ENCODE measurements around the gene CDC5L. TPM values are rescaled to one million over a fixed set of nuclear protein-coding genes. Genes with fewer than 3 reads are reported as not detected.

CDC5L gene
- total RNA-seq, 1 donor from 2014 or later: 18.3 TPM

DNA sequence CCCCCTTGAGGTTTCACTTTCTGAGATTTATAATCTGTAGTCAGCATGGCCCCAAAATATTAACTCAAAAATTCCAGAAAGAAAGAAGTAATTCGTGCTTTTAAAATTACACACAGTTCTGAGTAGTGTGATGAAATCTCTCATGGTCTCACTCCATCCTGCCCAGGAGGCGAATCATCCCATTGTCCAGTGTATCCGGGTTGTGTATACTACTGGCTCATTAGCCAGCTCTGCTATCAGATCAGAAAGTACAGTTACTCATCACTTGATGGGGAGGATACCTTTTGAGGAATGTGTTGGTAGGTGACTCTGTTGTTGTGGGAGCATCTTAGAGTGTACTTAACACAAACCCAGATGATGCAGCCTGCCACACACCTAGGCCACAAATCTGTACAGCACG lies 65.2 kb downstream of the CDC5L start:
- peaks cover 28% of the 10 kb centered on the region for H3K36me3 ChIP-seq
- H3K9me3 ChIP-seq: no peaks in the 10 kb centered on the region
- DNase-seq: no peak
- no peaks in the 10 kb centered on the region for H3K27me3 ChIP-seq (ENCODE audit: low read depth)
- no peak for ATAC-seq
- peaks cover 15% of the 10 kb centered on the region for H3K4me1 ChIP-seq
- H3K4me3 ChIP-seq: no peak overlapping the region
- no peak overlapping the region for H3K27ac ChIP-seq
- TF ChIP-seq, protein P1, sequence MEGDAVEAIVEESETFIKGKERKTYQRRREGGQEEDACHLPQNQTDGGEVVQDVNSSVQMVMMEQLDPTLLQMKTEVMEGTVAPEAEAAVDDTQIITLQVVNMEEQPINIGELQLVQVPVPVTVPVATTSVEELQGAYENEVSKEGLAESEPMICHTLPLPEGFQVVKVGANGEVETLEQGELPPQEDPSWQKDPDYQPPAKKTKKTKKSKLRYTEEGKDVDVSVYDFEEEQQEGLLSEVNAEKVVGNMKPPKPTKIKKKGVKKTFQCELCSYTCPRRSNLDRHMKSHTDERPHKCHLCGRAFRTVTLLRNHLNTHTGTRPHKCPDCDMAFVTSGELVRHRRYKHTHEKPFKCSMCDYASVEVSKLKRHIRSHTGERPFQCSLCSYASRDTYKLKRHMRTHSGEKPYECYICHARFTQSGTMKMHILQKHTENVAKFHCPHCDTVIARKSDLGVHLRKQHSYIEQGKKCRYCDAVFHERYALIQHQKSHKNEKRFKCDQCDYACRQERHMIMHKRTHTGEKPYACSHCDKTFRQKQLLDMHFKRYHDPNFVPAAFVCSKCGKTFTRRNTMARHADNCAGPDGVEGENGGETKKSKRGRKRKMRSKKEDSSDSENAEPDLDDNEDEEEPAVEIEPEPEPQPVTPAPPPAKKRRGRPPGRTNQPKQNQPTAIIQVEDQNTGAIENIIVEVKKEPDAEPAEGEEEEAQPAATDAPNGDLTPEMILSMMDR (IDR thresholded peaks at IDR 0.05): no peak
- intact Hi-C loops (cut with DNase I): no loop called here

DNA sequence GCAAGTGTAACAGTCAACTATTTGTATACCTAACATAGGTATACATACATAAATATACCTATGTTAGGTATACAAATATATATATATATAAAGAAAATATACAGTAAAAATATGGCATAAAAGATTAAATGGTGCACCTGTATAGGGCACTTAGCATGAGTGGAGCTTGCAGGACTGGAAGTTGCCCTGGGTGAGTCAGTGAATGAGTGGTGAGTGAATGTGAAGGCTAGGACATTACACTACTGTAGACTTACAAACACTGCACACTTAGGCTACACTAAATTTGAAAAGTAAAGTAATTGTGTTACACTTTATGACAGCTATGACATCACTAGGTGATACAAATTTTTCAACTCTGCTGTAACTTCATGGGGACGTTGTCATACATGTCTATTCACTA lies 65.6 kb downstream of the CDC5L start:
- Histone ChIP-seq H3K9me3 (no peaks in the 10 kb centered on the region), H3K4me1 (peaks cover 15% of the 10 kb centered on the region), H3K27ac (no peak overlapping the region), H3K4me3 (no peak overlapping the region), H3K36me3 (peaks cover 24% of the 10 kb centered on the region), H3K27me3 (ENCODE audit: low read depth) (no peaks in the 10 kb centered on the region)
- ATAC-seq: no peak
- TF ChIP-seq, protein P1 (IDR thresholded peaks at IDR 0.05): no peak
- intact Hi-C loops (cut with DNase I): no loop called here
- no peak for DNase-seq

DNA sequence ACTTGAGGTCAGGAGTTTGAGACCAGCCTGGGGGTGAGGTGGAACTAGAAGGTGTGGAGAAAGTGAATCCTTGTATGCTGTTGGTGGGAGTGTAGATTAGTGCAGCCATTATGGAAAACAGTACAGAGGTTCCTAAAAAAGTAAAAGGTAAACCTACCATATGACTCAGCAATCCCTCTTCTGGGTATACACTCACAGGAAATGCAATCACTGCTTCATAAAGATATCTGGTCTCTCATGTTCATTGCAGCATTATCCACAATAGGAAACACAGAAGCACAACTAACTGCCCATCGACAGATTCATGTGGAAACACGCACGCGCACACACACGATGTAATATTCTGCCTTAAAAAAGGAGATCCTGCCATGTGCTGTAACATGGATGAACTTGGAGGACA lies 66.7 kb downstream of the CDC5L start:
- H3K9me3 ChIP-seq: no peaks in the 10 kb centered on the region
- intact Hi-C loops (cut with DNase I): no loop called here
- H3K4me3 ChIP-seq: no peak overlapping the region
- DNase-seq (no peak), ATAC-seq (no peak)
- H3K36me3 ChIP-seq: peaks cover 13% of the 10 kb centered on the region
- TF ChIP-seq, protein P1 (IDR thresholded peaks at IDR 0.05): no peak
- peaks cover 15% of the 10 kb centered on the region for H3K4me1 ChIP-seq
- H3K27me3 ChIP-seq (ENCODE audit: low read depth): no peaks in the 10 kb centered on the region
- no peak overlapping the region for H3K27ac ChIP-seq

DNA sequence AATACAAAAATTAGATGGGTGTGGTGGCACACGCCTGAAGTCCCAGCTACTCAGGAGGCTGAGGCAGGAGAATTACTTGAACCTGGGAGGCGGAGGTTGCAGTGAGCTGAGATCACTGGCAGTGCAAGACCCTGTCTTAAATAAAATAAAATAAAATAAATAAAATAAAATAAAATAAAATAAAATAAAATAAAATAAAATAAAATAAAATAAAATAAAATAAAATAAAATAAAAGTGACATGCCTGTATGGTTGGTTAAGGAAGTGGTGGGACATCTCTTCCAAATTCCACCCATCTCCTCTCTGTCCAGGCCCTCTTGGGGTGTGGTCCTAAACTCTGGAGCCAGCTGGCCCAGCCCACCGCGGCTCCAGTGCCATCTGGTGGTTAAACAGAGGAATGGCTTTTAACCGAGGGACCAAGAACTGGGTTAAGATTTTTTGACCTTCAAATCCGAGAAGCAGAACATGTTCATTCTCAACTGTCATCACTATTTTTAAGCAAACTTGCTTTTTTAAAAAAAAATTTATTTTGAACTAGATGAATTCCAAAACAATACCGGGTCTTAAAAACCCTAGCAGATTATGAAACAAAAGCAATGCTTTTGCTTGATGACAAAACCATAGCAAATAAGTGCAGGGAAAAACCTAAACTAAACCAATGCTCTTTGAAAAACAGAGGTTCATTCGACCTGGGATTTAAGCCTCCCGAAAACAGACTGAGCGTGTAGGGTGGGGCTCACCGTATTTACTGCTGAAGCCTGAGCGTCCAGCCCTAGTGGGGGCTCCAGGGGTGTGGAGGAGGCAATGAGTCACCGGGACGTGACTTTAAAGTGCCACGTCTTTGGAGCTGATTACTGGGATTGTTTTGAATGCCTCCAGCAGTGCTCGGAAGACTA lies 68.8 kb downstream of the CDC5L start:
- DNase-seq (no peak), ATAC-seq (peak; percentile 79 to 85)
- intact Hi-C loops (cut with DNase I): no loop called here
- Histone ChIP-seq H3K4me1 (peaks cover 15% of the 10 kb centered on the region), H3K27ac (no peak overlapping the region), H3K36me3 (peaks cover 11% of the 10 kb centered on the region), H3K27me3 (ENCODE audit: low read depth) (no peaks in the 10 kb centered on the region), H3K9me3 (no peaks in the 10 kb centered on the region), H3K4me3 (no peak overlapping the region)
- TF ChIP-seq, protein P1 (IDR thresholded peaks at IDR 0.05): peak; percentile 81

DNA sequence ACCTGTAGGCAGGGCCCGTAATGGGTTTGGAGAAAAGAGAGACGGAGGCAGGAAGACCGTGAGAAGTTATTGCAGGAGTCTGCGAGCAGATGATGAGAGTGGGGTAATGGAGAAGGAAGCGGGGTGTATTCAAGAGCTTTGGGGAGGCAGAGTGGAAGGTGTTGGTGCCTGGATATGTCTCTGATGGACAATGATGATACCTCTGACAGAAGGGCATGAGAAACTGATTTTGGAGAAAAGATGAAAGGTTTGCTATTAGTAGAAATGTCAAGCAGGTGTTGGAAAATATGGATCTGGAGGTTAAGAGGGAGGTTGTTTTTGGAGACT lies 69.4 kb downstream of the CDC5L start:
- H3K27me3 ChIP-seq (ENCODE audit: low read depth): no peaks in the 10 kb centered on the region
- DNase-seq (no peak), ATAC-seq (no peak)
- H3K9me3 ChIP-seq: no peaks in the 10 kb centered on the region
- intact Hi-C loops (cut with DNase I): no loop called here
- no peak overlapping the region for H3K27ac ChIP-seq
- peaks cover 15% of the 10 kb centered on the region for H3K4me1 ChIP-seq
- no peak overlapping the region for H3K4me3 ChIP-seq
- TF ChIP-seq, protein P1 (IDR thresholded peaks at IDR 0.05): no peak
- H3K36me3 ChIP-seq: peaks cover 7% of the 10 kb centered on the region

Data from lower lobe of right lung (tissue), 2 donors.